SK-N-SH (cell line): ENCODE measurements around the gene METRNL. TPM values are rescaled to one million over a fixed set of nuclear protein-coding genes. Genes with fewer than 3 reads are reported as not detected.

Experiments
- CTCF ChIA-PET: fragments of 300-600, 350-600 bp; formaldehyde crosslinking; extraction: SDS; loops from one replicate; lab custom pipeline; 2021; lab: Yijun Ruan, JAX
- POLR2A ChIA-PET: fragments of 350-600 bp; sonication (Branson Sonifier 250); formaldehyde crosslinking; extraction: SDS; loops from one replicate; lab custom pipeline; 2020; ENCODE audit warnings: antibody characterized with exemption, inconsistent platforms; lab: Yijun Ruan, JAX
- DNase-seq: peaks from one replicate; pipeline ENCODE4 v3.0.0; 2012
- H2AFZ ChIP-seq: fragments of 200-600 bp; sonication (generic); 2 replicates; pipeline ENCODE4 v1.8.1; 2016; ENCODE audit warnings: antibody characterized with exemption, mild to moderate bottlenecking, low read depth
- H3F3A ChIP-seq: fragments of 200-600 bp; sonication (generic); replicated peaks from 2 replicates; pipeline ENCODE3; 2016; ENCODE audit warnings: antibody characterized with exemption, mild to moderate bottlenecking; ENCODE audit not compliant: insufficient read depth
- H3K27ac ChIP-seq, 2 experiments: fragments of 200-500 bp in 1 of 2; fragments of 200-600 bp in 1 of 2; sonication (Bioruptor generic) in 1 of 2; sonication (generic), shearing (Covaris generic) in 1 of 2; 2 replicates each; pipeline versions ENCODE4 v1.5.1 to v1.6.1; 2014 to 2016; ENCODE audit warnings: low read depth in 2 of 2, inconsistent platforms in 1 of 2, low read length in 1 of 2, mild to moderate bottlenecking in 1 of 2, mixed read lengths in 1 of 2
- H3K27me3 ChIP-seq: fragments of 200-600 bp; sonication (generic), shearing (Covaris generic); 2 replicates; pipeline ENCODE4 v1.6.1; 2016; ENCODE audit warnings: mixed run types; ENCODE audit not compliant: insufficient read depth
- H3K36me3 ChIP-seq, 2 experiments: fragments of 200-500 bp in 1 of 2; fragments of 200-600 bp in 1 of 2; sonication (Bioruptor generic) in 1 of 2; sonication (generic) in 1 of 2; replicated peaks in 1 of 2; 2 replicates each; pipeline versions ENCODE3 to v1.5.1; 2014 to 2016; ENCODE audit warnings: low read length in 1 of 2, mild to moderate bottlenecking in 1 of 2; ENCODE audit not compliant: insufficient read depth in 2 of 2, control insufficient read depth in 1 of 2
- H3K4me1 ChIP-seq, 2 experiments: fragments of 200-500 bp in 1 of 2; fragments of 200-600 bp in 1 of 2; sonication (Bioruptor generic) in 1 of 2; sonication (generic), shearing (Covaris generic) in 1 of 2; 2 replicates each; pipeline versions ENCODE4 v1.5.1 to v1.6.1; 2014 to 2016; ENCODE audit warnings: low read depth in 1 of 2, low read length in 1 of 2, mixed run types in 1 of 2; ENCODE audit not compliant: insufficient read depth in 2 of 2, control insufficient read depth in 1 of 2
- H3K4me2 ChIP-seq: fragments of 200-600 bp; sonication (generic), shearing (Covaris generic); 2 replicates; pipeline ENCODE4 v1.6.1; 2017; ENCODE audit warnings: mixed run types
- H3K4me3 ChIP-seq, 2 experiments: fragments of 200-500 bp in 1 of 2; fragments of 200-600 bp in 1 of 2; sonication (Bioruptor generic) in 1 of 2; sonication (generic), shearing (Covaris generic) in 1 of 2; 2 replicates each; pipeline versions ENCODE4 v1.5.1 to v1.8.1; 2014 to 2016; ENCODE audit warnings: low read depth in 2 of 2, inconsistent platforms in 1 of 2, low read length in 1 of 2, mild to moderate bottlenecking in 1 of 2, mixed read lengths in 1 of 2, moderate library complexity in 1 of 2
- H3K79me2 ChIP-seq: fragments of 200-600 bp; sonication (generic); 2 replicates; pipeline ENCODE4 v1.8.1; 2017; ENCODE audit warnings: mild to moderate bottlenecking; ENCODE audit not compliant: insufficient read depth
- H3K9ac ChIP-seq: fragments of 200-600 bp; sonication (generic); 2 replicates; pipeline ENCODE4 v1.6.1; 2017; ENCODE audit warnings: mixed run types
- H3K9me2 ChIP-seq: fragments of 200-600 bp; sonication (generic); 2 replicates; pipeline ENCODE4 v1.6.1; 2017; ENCODE audit warnings: mixed run types
- H3K9me3 ChIP-seq: fragments of 200-600 bp; sonication (generic); 2 replicates; pipeline ENCODE4 v1.6.1; 2017; ENCODE audit warnings: mixed run types, mild to moderate bottlenecking, moderate library complexity
- H4K20me1 ChIP-seq: fragments of 200-600 bp; sonication (generic); 2 replicates; pipeline ENCODE4 v1.6.1; 2017; ENCODE audit warnings: mild to moderate bottlenecking, mixed run types; ENCODE audit not compliant: insufficient read depth
- CHD2 ChIP-seq: fragments of 150-350 bp; IDR thresholded peaks from 2 replicates; pipeline ENCODE4 v1.6.1; 2018; ENCODE audit warnings: low read length; ENCODE audit not compliant: partially characterized antibody
- EP300 ChIP-seq, 2 experiments: IDR thresholded peaks; 2 replicates each; pipeline versions ENCODE4 v1.4.0 to v1.6.1; 2012; ENCODE audit warnings: borderline replicate concordance in 1 of 2, low read depth in 1 of 2, low read length in 1 of 2
- EZH2phosphoT487 ChIP-seq: fragments of 200-600 bp; sonication (generic); IDR thresholded peaks from 2 replicates; pipeline ENCODE4 v1.6.1; 2017; ENCODE audit warnings: low read depth, mixed run types, mild to moderate bottlenecking, antibody characterized with exemption, moderate library complexity, borderline replicate concordance
- FOXJ3 ChIP-seq: sonication (generic); formaldehyde crosslinking; IDR thresholded peaks from 2 replicates; pipeline ENCODE4 v1.5.1; 2020; ENCODE audit warnings: mild to moderate bottlenecking, missing genetic modification reagents
- FOXM1 ChIP-seq: IDR thresholded peaks from 2 replicates; pipeline ENCODE4 v1.4.0; 2012; ENCODE audit warnings: low read depth, mild to moderate bottlenecking
- JUND ChIP-seq: IDR thresholded peaks from 2 replicates; pipeline ENCODE4 v1.4.0; 2012
- NRF1 ChIP-seq: IDR thresholded peaks from 2 replicates; pipeline ENCODE4 v1.6.1; 2012; ENCODE audit warnings: low read depth, mild to moderate bottlenecking, low read length
- RXRA ChIP-seq: IDR thresholded peaks from 2 replicates; pipeline ENCODE4 v1.4.0; 2012; ENCODE audit warnings: low read depth, mild to moderate bottlenecking, borderline replicate concordance
- SIN3A ChIP-seq: IDR thresholded peaks from 2 replicates; pipeline ENCODE4 v1.6.1; 2012; ENCODE audit warnings: low read depth, mild to moderate bottlenecking, low read length, moderate library complexity, borderline replicate concordance
- SMC3 ChIP-seq: IDR thresholded peaks from 2 replicates; pipeline ENCODE4 v1.6.1; 2012; ENCODE audit warnings: low read depth, low read length, improper control_type of control experiment
- TAF1 ChIP-seq: IDR thresholded peaks from 2 replicates; pipeline ENCODE4 v1.6.1; 2012; ENCODE audit warnings: low read depth, mild to moderate bottlenecking, low read length, moderate library complexity, borderline replicate concordance
- TEAD4 ChIP-seq: IDR thresholded peaks from 2 replicates; pipeline ENCODE4 v1.4.0; 2012; ENCODE audit warnings: mild to moderate bottlenecking, borderline replicate concordance; ENCODE audit not compliant: insufficient read depth
- YY1 ChIP-seq: IDR thresholded peaks from 2 replicates; pipeline ENCODE4 v1.4.0; 2012; ENCODE audit warnings: low read depth, mild to moderate bottlenecking
- WGBS: methylation state at CpG from one replicate; pipeline ENCODE4 v1.1.6; 2017; ENCODE audit warnings: low lambda C conversion rate; 5-methylcytosine and 5-hydroxymethylcytosine counted together
- polyA plus RNA-seq, 3 experiments: library from polyadenylated mRNA; depleted of rRNA; stranded (reverse); fragments of >200 nt; gene quantifications; 2 replicates each; pipeline ENCODE4 v1.2.3, GENCODE V29; 2012
- TF ChIP-seq, protein P1 (sequence below): fragments of 200-600 bp; sonication (generic); IDR thresholded peaks from 2 replicates; pipeline ENCODE4 v1.6.1; 2017; ENCODE audit warnings: antibody characterized with exemption, mild to moderate bottlenecking, moderate library complexity
- TF ChIP-seq, protein P2 (sequence below): IDR thresholded peaks from 2 replicates; pipeline ENCODE4 v1.4.0; 2012; ENCODE audit warnings: low read depth, borderline replicate concordance
- TF ChIP-seq, protein P3 (sequence below): IDR thresholded peaks from 2 replicates; pipeline ENCODE4 v1.6.1; 2012; ENCODE audit warnings: mild to moderate bottlenecking, low read depth, low read length, moderate library complexity
- TF ChIP-seq, protein P4 (sequence below): IDR thresholded peaks from 2 replicates; pipeline ENCODE4 v1.4.0; 2012; ENCODE audit warnings: low read depth, borderline replicate concordance
- TF ChIP-seq, protein P5 (sequence below): fragments of 150-350 bp; IDR thresholded peaks from 2 replicates; pipeline ENCODE4 v1.6.1; 2016; ENCODE audit warnings: mild to moderate bottlenecking, low read depth, low read length

The METRNL gene
- polyA plus RNA-seq, 1 of the 3 experiments (the other 2 are of a cell fraction) = 75.5 TPM

DNA sequence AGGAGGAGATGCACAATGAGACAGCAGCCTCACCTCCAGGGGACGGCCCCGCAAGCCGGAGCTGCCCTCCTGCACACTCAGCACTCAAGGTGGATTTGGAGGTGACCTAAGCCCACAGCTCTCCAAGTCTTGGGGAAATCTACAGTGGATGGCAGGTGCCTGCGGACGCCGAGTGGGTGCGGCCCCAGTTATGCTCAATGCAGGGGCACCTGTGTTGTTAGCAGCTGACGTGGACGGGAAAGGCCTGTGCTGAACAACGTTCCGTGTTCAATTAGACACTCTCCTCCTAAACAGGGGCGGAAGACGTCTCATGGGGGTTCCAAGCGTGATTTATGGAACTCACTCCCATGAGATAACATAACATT lies 22.0 kb upstream of the METRNL start:
- Histone ChIP-seq H3K9ac (no peak overlapping the region), H3K4me1 (peaks cover 7 to 11% of the 10 kb centered on the region in 2 experiments; a peak in 3 of 4 replicates), H3F3A (peaks cover 7% of the 10 kb centered on the region), H3K27me3 (no peaks in the 10 kb centered on the region), H3K27ac (no peak overlapping the region), H3K9me2 (no peaks in the 10 kb centered on the region), H3K79me2 (no peaks in the 10 kb centered on the region), H4K20me1 (no peaks in the 10 kb centered on the region), H2AFZ (no peak overlapping the region), H3K9me3 (no peaks in the 10 kb centered on the region), H3K4me3 (no peak overlapping the region), H3K4me2 (no peak overlapping the region), H3K36me3 (no peaks in the 10 kb centered on the region)
- ChIA-PET CTCF (interaction anchor here (1.6 to 1.7 kb wide), 2 partner anchors 19 to 275 kb away, joined by 4 read pairs; no protein-coding TSS in a partner anchor), POLR2A (no interaction called here)
- peak; percentile 30 for DNase-seq
- 77% methylated on average over 14 of the region's 14 CpGs for WGBS
- TF ChIP-seq, protein P1, sequence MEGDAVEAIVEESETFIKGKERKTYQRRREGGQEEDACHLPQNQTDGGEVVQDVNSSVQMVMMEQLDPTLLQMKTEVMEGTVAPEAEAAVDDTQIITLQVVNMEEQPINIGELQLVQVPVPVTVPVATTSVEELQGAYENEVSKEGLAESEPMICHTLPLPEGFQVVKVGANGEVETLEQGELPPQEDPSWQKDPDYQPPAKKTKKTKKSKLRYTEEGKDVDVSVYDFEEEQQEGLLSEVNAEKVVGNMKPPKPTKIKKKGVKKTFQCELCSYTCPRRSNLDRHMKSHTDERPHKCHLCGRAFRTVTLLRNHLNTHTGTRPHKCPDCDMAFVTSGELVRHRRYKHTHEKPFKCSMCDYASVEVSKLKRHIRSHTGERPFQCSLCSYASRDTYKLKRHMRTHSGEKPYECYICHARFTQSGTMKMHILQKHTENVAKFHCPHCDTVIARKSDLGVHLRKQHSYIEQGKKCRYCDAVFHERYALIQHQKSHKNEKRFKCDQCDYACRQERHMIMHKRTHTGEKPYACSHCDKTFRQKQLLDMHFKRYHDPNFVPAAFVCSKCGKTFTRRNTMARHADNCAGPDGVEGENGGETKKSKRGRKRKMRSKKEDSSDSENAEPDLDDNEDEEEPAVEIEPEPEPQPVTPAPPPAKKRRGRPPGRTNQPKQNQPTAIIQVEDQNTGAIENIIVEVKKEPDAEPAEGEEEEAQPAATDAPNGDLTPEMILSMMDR = no peak
- no peak for TF ChIP-seq EZH2phosphoT487
- TF ChIP-seq, protein P2, sequence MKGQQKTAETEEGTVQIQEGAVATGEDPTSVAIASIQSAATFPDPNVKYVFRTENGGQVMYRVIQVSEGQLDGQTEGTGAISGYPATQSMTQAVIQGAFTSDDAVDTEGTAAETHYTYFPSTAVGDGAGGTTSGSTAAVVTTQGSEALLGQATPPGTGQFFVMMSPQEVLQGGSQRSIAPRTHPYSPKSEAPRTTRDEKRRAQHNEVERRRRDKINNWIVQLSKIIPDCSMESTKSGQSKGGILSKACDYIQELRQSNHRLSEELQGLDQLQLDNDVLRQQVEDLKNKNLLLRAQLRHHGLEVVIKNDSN = no peak
- no peak for TF ChIP-seq TEAD4
- TF ChIP-seq NRF1 = no peak
- TF ChIP-seq CHD2 = no peak
- no peak for TF ChIP-seq RXRA
- no peak for TF ChIP-seq FOXJ3 (CRISPR knock-in tag)
- no peak for TF ChIP-seq TAF1
- TF ChIP-seq SIN3A = no peak
- TF ChIP-seq, protein P3, sequence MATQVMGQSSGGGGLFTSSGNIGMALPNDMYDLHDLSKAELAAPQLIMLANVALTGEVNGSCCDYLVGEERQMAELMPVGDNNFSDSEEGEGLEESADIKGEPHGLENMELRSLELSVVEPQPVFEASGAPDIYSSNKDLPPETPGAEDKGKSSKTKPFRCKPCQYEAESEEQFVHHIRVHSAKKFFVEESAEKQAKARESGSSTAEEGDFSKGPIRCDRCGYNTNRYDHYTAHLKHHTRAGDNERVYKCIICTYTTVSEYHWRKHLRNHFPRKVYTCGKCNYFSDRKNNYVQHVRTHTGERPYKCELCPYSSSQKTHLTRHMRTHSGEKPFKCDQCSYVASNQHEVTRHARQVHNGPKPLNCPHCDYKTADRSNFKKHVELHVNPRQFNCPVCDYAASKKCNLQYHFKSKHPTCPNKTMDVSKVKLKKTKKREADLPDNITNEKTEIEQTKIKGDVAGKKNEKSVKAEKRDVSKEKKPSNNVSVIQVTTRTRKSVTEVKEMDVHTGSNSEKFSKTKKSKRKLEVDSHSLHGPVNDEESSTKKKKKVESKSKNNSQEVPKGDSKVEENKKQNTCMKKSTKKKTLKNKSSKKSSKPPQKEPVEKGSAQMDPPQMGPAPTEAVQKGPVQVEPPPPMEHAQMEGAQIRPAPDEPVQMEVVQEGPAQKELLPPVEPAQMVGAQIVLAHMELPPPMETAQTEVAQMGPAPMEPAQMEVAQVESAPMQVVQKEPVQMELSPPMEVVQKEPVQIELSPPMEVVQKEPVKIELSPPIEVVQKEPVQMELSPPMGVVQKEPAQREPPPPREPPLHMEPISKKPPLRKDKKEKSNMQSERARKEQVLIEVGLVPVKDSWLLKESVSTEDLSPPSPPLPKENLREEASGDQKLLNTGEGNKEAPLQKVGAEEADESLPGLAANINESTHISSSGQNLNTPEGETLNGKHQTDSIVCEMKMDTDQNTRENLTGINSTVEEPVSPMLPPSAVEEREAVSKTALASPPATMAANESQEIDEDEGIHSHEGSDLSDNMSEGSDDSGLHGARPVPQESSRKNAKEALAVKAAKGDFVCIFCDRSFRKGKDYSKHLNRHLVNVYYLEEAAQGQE = no peak
- TF ChIP-seq, protein P4, sequence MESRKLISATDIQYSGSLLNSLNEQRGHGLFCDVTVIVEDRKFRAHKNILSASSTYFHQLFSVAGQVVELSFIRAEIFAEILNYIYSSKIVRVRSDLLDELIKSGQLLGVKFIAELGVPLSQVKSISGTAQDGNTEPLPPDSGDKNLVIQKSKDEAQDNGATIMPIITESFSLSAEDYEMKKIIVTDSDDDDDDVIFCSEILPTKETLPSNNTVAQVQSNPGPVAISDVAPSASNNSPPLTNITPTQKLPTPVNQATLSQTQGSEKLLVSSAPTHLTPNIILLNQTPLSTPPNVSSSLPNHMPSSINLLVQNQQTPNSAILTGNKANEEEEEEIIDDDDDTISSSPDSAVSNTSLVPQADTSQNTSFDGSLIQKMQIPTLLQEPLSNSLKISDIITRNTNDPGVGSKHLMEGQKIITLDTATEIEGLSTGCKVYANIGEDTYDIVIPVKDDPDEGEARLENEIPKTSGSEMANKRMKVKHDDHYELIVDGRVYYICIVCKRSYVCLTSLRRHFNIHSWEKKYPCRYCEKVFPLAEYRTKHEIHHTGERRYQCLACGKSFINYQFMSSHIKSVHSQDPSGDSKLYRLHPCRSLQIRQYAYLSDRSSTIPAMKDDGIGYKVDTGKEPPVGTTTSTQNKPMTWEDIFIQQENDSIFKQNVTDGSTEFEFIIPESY = no peak
- TF ChIP-seq YY1 = no peak
- TF ChIP-seq FOXM1 = no peak
- TF ChIP-seq, protein P5, sequence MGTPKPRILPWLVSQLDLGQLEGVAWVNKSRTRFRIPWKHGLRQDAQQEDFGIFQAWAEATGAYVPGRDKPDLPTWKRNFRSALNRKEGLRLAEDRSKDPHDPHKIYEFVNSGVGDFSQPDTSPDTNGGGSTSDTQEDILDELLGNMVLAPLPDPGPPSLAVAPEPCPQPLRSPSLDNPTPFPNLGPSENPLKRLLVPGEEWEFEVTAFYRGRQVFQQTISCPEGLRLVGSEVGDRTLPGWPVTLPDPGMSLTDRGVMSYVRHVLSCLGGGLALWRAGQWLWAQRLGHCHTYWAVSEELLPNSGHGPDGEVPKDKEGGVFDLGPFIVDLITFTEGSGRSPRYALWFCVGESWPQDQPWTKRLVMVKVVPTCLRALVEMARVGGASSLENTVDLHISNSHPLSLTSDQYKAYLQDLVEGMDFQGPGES = no peak
- no peak for TF ChIP-seq JUND
- no peak for TF ChIP-seq EP300 (IDR thresholded peaks at IDR 0.05; ENCODE audit: borderline replicate concordance in 1 of 2, low read depth in 1 of 2, low read length in 1 of 2)
- no peak for TF ChIP-seq SMC3
